Esophagus squamous epithelium (tissue), 4 donors: ENCODE data around the gene CENPT.

Experiments
- POLR2A ChIP-seq, 4 donors: fragments of 450-650 bp; IDR thresholded peaks; one replicate each; pipeline ENCODE4 v1.6.1; 2017; ENCODE audit warnings: antibody characterized with exemption in 4 of 4, mild to moderate bottlenecking in 4 of 4, moderate library complexity in 3 of 4
- TF ChIP-seq, protein P1 (sequence below), 6 experiments: fragments of 450-650 bp in 4 of 6; fragments of 200-600 bp in 2 of 6; sonication (generic) in 2 of 6; IDR thresholded peaks; one replicate each; pipeline ENCODE4 v1.5.1; 2016 to 2019; ENCODE audit warnings: antibody characterized with exemption in 6 of 6, mild to moderate bottlenecking in 4 of 6, moderate library complexity in 4 of 6

DNA sequence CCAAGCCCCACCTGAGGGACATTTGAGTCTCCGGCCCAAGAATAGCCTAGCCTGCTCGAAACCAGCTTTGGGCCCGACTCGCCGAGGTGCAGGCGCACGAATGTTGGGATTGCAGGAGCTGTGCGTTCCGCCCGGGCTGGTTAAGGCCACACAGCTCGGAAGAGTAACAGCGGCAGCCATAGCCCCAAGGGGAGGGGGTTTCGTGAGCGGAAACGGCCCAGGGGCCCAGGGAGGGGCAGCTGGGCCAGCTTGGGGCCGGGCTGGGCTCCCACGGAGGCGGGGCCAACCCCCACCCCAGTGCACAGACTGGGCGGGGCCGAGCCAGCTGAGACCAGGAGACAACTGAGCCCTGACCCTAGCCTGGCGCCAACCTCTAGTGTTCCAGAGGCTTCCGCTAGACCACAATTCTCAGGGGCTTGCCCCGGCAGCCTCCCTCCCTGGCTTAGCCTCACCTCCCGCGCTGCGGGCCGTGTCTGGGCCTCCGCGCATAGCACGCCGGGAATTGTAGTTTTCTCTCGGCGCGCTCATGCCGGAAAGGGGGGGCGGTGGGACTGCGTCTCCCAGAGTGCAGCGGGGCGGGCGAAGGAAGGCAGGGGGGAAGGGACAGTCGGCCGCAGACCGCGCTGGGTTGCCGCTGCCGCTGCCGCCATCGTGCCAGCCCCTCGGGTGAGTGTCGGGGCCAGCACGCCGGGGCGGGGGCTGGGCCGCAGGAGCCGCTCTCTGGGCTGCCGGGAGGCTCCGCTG, 1.0 kb downstream of the CENPT start, which contains the start of gene NUTF2:
- peak in 3 of 4 donors; percentile 46 to 75 (median 71) for TF ChIP-seq POLR2A (IDR thresholded peaks at IDR 0.05)
- TF ChIP-seq, protein P1, sequence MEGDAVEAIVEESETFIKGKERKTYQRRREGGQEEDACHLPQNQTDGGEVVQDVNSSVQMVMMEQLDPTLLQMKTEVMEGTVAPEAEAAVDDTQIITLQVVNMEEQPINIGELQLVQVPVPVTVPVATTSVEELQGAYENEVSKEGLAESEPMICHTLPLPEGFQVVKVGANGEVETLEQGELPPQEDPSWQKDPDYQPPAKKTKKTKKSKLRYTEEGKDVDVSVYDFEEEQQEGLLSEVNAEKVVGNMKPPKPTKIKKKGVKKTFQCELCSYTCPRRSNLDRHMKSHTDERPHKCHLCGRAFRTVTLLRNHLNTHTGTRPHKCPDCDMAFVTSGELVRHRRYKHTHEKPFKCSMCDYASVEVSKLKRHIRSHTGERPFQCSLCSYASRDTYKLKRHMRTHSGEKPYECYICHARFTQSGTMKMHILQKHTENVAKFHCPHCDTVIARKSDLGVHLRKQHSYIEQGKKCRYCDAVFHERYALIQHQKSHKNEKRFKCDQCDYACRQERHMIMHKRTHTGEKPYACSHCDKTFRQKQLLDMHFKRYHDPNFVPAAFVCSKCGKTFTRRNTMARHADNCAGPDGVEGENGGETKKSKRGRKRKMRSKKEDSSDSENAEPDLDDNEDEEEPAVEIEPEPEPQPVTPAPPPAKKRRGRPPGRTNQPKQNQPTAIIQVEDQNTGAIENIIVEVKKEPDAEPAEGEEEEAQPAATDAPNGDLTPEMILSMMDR (IDR thresholded peaks at IDR 0.05): peak in 1 of 6 experiments; percentile 58
